Loucy (cell line): ENCODE data around the gene FGF14.

Source experiments
- CTCF ChIP-seq: fragments of 200-600 bp; sonication (generic); conservative IDR thresholded peaks from 2 replicates; pipeline ENCODE4 v1.5.1; 2014; ENCODE audit warnings: mild to moderate bottlenecking, antibody characterized with exemption, low read length
- EZH2phosphoT487 ChIP-seq: fragments of 200-600 bp; IDR thresholded peaks from 2 replicates; pipeline ENCODE4 v1.6.1; 2018; ENCODE audit warnings: antibody characterized with exemption, mild to moderate bottlenecking, moderate library complexity, borderline replicate concordance

- no peak for TF ChIP-seq CTCF
- no peak for TF ChIP-seq EZH2phosphoT487
Measured at GRCh38 chr13:101967216-101967615, 434.6 kb downstream of the FGF14 start.
